GM12874 (cell line): ENCODE data around the gene ANKS6.

Source experiments
- CTCF ChIP-seq: IDR thresholded peaks from 2 replicates; pipeline ENCODE4 v1.5.1; 2011; ENCODE audit warnings: low read depth, mild to moderate bottlenecking, control low read depth, low read length, moderate library complexity; ENCODE audit not compliant: insufficient read depth

Gene ANKS6

GRCh38 chr9:98836206-98836605, 39.9 kb upstream of the ANKS6 start:
- TF ChIP-seq CTCF = no peak

GRCh38 chr9:98834386-98834785, 38.0 kb upstream of the ANKS6 start:
- no peak for TF ChIP-seq CTCF

GRCh38 chr9:98833090-98833956, 37.0 kb upstream of the ANKS6 start:
- TF ChIP-seq CTCF = no peak

GRCh38 chr9:98832768-98833089, 36.4 kb upstream of the ANKS6 start:
- TF ChIP-seq CTCF = no peak

- no peak for TF ChIP-seq CTCF
Observed at GRCh38 chr9:98831696-98832095, 35.3 kb upstream of the ANKS6 start.

GRCh38 chr9:98830554-98830953, 34.2 kb upstream of the ANKS6 start:
- no peak for TF ChIP-seq CTCF

GRCh38 chr9:98829766-98830165, 33.4 kb upstream of the ANKS6 start:
- TF ChIP-seq CTCF = no peak
